Embryonic facial prominence (tissue), 1 donor: Measurements from ENCODE around the gene DYNC2H1.
A peak's percentile ranks its signal among the peaks of the same experiment; 100 is the strongest.

Experiments
- DNase-seq: peaks from one replicate; pipeline ENCODE4 v3.0.0-alpha.2; 2016; ENCODE audit errors: extremely low spot score

The DYNC2H1 gene

DNA sequence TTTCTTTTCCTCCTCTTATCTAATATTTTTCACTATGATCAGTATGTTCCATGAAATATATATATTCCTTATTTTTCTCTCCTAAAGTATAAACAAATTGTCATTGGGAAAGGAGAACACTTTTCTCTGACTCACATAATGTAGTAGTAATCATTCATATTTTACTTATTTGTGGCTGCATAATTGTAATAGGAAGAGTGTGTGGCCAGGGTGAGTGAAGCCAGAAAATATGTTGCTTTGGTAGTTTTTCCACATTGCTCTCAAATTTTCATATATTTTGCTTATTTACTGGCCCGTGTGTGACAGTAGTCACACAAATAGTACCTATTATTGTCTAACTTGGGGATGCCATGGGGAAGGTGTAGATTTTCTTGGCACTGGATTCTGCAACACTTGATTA, 172.1 kb downstream of the DYNC2H1 start:
- no peak for DNase-seq

DNA sequence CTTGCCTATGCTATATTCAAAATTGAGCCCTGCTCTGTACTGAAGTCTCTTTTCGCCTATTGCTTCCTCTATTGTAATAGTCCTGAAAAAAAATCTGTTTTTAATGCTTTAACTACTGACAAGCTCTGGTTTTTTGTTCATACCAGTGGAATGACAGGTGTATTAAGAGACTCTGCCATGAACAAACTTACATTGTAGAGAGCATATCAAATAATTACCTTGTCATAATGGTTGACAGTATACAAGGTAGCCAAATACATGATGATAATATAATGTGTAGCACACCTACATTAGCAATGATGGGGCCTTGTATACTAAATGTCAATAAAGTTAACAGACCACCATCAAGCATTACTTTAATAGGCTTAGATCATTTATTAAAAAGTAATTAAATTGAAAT, 175.0 kb downstream of the DYNC2H1 start:
- no peak for DNase-seq

DNA sequence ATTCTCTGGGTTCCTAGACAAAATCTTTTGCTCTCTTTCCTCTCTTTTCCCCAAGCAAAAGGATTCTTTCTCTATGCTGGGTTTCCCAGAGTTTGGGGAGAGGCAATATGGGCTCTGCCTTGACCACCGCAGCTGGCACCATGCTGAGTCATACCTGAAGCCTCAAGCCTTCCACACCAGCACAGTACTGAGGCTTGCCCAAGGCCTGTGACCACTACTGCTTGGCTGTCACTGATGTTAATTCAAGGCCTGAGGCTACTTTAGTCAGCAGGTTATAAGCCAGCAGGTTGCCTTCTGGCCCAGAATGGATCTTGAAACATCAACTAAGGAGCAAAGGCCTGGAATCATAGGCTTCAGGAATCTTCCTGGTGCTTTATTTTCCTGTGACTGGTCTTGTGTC, 185.3 kb downstream of the DYNC2H1 start:
- no peak for DNase-seq

DNA sequence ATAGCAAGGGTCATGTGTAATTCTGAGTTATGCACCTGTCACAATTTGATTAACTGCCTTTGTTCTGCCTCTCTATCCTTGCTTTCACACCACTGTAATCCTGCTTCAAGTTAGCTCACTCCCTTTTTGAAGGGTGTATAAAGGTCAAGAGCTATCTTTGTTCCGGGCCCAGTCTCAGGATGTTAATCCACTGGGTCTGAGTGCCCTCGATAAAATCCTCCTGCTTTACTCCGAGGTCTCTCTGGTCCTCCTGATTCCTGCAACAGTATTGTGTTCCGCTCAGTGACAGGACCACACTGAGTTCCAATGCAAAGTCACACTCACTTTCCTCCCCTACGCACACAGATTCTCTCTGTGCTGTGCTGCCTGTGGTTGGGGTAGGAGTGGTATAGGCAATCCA, 186.5 kb downstream of the DYNC2H1 start:
- DNase-seq = no peak

DNA sequence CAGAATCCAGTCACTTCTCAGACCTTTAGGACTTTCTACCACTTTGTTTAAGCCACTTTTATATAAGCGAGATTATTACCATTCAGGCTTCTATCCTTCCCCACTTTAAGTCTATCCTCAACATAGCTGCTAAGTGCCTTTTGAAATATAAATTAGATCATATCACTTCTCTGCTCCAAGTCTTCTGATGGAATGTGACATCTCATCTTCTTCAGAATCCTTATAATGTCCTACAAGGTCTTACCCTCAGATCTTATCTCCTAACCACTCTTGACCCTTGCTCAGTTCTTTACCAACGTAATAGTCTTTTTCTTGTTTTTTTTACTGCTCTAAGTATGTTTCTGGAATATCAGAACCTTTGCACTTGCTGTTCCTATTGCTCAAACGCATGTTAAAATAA, 188.7 kb downstream of the DYNC2H1 start:
- no peak for DNase-seq

DNA sequence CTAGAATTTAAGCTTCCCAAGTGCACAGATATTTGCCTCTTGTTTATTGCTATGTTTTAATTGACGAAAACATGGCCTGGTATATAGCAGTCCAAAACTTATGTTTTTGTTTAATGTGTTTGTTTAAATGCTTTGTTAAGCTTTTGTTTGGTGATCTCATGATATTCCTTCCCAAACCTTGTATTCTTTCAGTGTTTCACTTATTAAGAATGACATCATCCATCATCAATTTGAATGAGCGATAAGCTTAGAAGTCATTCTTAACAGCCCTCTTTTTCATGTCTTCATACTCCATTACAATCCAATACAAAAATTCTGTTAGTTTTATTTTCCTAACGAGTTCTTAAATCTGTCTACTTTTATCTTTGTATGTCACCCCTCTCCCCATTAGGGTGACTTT, 206.0 kb downstream of the DYNC2H1 start:
- no peak for DNase-seq

DNA sequence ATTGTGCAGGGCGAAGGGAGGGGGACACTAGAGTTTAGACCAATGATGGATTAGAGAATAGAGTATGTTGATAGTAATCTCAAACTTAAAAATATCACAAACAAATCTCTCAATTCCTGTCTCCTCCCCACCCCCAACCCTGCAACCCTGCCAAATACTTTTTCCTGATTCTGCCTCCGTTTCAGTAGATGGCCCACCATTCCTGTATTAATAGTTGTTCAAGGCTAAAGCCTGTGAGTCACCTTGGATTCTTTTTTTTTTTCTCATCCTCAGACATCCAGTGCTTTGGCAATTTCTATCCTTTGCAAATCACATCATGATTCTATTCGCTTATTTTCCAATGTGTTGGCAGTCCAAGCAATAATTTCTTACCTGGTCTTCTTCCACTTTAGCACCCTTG, 207.9 kb downstream of the DYNC2H1 start:
- no peak for DNase-seq

DNA sequence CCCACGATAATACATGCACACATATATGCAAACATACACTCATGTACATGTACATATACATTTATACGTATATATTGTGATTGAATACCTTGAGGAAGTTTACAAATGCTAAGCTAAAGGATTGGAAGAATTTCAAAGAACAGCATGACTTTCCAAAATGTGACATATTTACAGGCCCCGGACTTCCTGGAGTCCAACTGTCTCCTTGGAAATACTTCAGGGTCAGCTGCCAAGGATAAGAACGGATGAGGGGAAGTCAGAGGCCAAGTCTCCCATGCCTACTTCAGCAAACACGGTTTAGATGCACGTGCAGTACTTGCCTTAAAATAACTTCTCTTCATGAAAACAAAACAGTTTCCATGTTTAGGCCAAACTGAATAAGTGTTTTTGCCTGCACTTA, 213.6 kb downstream of the DYNC2H1 start:
- no peak for DNase-seq

DNA sequence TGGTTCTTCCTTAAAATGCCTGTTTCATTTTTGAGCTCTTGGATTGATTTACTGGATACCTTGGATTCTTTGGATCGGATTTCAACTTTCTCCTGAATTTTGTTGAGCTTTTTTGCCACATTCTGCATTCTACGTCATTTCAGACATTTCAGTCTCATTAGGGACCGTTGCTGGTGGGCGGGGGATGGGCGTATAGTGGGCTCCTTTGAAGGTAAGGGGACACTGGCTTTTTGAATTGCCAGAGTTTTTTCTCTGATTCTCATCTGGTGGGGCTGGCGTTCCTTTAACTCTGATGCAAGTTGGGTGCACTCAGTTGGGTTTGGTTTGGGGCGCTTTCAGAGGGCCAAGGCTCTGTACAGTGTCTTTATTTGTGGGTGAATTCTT, 216.5 kb downstream of the DYNC2H1 start:
- DNase-seq = no peak

DNA sequence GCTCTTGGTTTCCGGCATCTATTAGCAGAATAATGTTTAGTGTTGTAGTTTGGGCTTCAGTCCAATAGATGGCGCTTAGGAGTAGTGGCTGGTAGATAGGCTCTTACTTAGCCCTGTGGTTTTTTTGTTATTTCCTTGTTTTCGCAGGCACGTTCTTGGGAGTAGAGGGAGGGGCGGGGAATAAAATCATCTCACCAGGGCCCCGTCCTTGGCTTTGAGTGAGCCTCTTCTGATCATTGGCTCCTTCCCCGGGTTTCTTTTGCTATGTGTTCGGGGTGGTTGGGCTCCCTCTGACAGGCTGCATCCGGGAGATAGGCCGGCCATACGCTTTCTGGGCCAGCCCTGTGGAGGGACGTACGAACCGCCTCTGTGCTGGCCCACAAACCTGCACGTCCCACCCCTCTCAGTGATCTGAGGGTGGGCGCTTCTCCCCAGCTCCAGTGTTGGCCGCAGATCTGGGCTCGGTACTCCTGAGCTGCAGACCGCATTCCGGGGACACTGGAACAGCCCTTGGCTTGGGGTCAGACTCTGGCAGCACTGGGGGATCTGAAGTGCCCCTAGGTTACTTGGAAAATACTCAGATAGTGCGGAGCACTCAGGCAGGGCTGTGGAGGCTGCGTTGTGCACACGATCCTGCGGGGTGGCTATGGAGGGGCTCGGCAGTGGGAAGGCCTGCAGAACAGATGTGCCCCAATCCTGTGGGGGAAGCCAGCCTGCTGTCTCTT, 217.0 kb downstream of the DYNC2H1 start:
- peak; percentile 8 for DNase-seq

DNA sequence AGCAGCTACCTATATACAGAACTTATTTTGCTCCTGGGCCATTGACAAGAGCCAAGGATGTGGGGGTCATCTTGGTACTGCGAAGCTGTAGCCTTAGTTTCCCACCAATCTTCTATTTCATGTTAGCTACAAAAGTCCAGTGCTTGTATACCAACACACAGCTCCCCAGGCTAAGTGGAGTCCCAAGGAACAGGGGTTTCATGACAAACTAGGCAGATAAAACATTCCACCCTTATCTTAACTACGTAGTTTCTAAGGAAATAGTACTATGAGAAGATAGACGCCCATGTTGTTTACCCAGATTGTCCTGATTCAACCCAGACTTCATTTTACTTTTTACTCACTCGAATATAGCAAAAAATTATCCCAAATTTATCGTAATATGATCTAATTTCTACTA, 218.5 kb downstream of the DYNC2H1 start:
- no peak for DNase-seq

DNA sequence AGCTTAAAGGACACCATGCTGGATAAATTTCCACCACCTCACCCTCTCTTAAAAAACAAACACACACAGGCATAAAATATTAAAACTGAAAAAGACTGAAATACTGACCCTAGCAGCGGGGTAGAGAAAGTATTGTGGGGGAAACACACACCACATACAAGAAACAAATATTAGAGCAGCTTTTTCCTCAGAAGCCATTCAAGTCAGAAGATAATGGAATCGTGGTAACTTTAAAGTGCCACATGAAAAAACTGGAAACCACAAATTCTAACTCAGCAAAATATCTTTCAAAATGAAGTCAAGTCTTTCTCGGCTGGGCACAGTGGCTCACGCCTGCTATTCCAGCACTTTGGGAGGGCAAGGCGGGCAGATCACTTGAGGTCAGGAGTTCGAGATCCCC, 223.2 kb downstream of the DYNC2H1 start:
- no peak for DNase-seq

DNA sequence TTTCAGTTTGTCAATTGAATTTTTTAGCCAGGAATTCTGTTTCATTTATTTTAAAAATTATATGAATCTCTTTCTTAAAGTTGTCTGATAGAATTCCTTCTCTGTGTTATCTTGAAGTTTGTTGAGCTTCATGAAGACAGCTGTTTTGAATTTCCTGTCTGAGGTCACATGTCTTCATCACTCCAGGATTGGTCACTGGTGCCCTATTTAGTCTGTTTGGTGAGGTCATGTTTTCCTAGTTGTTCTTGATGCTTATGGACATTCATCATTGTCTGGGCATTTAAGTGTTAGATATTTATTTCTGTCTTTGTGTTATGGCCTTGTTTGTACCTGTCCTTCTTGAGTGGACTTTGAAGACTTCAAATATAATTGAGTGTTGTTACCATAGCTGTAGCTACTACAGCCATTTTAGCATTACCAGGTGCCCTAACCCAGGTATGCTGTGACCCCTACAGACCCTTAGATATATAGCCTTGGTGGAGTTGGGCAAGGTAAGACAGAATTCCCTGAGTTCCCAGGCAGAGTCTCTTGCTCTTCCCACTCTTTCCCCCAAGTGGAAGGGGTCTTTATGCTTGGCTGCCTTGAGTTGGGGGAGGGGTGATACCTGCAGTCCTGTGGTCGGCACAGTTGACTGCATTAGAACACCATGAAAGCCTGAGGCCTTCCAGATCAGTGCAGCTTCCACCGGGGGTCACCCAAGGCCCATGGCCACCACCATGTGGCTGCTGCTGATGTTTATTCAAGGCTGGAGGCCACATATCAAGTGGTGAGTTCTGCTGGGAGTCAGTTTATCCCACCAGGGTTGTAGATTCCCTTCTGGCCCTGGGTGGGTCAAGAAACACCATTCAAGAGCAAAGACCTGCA, 229.6 kb downstream of the DYNC2H1 start:
- no peak for DNase-seq

DNA sequence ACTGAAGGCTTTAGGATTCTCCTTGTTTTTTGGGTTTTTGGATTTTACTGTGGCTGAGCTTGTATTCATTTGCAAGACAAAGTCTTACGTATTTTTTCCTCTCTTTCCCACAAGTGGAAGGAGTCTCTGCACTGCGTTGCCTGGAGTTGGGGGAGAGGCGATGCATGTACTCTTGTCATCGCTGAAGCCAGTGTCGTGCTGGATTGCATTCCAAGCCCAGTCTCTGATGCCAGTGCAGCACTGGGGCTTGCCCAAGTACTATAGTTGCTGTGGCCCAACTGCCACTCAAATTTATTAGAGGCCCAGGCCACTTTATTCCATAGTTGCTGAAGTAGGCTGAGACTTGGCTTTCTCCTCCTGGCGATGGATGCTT, 230.2 kb downstream of the DYNC2H1 start:
- no peak for DNase-seq

DNA sequence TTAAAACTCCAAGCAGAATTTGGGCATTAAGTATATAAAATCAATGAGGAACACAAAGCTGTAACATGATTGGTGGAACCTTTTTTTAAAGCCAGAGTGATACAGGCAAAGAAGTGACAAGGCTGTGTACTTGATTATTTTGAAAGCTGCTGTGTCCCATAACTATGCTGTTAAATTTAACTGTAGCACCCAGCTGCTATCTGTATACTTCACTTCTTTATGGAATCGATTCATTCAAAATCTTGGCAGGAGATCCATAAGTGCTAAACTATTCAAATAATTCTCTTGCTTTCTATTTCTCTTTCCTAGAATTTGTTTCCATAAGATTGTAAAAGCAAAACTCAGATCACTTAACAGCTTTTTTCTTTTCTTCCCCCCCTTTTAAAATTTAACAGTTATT, 231.7 kb downstream of the DYNC2H1 start:
- no peak for DNase-seq

DNA sequence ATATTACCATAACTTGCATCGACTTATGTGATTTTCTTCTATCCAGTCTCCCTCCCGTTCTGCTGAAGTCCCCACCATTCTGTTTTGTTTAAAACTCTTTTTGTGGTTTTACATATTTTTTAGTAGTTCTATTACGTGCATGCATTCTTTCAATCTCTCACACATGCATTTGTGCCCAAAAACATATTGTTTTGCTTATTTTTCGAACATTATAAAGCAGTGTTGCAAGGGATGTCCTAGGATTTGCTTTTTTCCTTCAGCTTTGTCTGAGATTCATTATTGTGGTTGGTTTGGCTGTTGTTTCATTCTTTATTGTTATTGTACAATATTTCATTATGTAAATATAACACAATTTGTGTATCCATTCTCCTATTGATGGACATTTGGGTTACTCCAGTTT, 235.7 kb downstream of the DYNC2H1 start:
- no peak for DNase-seq

DNA sequence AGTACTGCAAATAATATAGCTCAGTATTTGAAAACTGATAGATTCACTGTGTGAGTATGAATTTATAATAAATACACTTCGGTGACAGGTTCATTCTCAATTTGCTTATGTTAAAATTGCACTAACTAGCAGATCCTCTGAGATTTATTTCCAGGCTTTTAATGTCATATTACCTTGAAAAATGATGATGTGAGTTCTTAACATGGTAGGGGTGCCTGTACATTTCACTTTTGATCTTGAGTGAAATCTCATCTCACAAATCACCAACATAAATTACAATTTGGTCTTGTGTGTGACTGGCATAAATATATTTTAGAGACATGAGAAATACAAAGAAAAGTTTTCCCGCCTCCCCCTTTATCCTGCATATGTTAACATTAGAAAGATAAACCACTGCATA, 240.4 kb downstream of the DYNC2H1 start:
- no peak for DNase-seq

DNA sequence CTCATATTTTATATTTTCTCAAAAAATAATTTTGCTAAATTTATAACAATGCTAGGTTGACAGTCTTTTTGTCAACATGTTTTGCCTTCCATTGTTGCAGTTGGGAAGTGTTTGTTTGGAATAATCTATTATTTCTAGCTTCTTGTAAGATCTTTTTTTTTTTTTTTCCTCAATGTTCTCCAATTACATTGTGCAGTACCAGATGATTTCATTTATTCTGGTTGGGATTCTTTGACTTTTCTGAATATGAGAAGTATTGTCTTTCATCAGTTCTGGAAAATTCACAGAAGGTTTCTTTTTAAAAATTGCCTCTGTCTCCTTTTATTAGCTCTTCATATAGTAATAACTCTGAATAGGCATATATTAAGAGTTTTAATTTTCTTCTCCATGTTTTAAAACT, 245.4 kb downstream of the DYNC2H1 start:
- DNase-seq = no peak

DNA sequence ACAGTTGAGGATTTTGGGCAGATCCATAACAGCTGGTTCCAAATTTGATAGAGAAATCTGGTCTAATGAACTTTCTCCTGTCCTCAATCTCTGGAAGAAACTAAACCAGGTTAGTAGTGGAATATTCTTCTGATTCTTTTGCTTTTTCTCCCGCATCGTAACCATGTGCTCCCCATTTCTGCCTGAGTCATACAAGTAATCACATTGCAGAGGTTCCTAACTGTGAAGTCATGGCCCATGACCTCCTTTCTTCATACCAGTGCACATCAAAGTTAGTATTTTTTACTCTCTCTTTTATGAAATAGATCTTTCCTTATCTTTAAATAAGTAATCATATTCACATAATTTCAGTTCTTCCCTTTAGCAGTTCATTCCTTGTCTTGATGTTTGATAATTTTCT, 249.0 kb downstream of the DYNC2H1 start:
- no peak for DNase-seq

DNA sequence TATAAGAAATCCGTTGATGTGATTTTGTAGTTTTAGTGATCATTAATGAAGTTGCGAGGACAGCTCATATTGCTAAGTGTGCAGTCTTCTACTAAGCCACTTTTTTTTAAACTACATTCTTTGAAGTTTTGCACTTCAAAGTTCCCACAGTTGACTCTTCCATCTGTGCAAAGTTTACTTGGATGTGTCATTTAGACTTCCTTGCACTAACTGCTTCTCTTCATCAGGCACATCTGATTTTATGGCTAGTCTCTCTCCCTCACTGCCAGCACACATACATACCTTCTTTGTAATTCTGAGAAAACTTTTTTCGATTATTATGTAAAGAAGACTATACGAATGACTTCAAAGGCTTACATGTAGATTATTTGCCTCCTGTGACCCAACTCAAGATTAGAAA, 250.0 kb downstream of the DYNC2H1 start:
- no peak for DNase-seq

DNA sequence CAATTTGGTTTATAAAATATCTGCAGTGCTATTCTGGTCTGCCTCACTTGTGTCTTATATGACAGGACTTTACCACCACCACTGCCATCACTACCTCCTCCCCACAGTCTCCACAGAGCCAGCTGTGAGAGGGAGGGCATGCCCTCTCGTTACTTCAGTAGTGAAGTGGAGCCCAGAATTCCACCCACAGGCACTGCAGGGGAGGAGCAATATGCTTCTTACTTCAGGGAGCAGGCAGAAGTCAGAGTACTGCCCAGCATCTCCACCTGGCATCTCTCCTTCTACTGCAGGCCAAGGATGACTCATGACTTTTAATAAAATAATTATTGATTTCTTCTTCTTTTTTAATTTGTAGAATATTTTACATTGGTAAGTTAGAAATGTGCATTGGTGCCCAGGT, 255.5 kb downstream of the DYNC2H1 start:
- DNase-seq = no peak

DNA sequence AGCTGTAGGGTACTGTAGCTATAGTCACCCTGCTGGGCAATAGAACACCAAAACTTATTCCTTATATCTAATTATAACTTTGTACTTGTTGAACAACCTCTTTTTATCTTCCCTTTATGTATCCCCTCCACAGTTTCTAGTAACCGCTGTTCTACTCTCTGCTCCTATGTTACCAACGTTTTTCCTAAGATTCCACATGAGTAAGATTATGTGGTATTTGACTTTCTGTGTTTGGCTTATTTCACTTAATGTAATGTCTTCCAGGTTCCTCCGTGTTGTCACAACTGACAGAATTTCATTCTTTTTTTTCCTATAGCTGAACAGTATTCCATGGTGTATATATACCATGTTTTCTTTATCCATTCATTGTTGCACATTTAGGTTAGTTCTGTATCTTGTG, 258.4 kb downstream of the DYNC2H1 start:
- no peak for DNase-seq

DNA sequence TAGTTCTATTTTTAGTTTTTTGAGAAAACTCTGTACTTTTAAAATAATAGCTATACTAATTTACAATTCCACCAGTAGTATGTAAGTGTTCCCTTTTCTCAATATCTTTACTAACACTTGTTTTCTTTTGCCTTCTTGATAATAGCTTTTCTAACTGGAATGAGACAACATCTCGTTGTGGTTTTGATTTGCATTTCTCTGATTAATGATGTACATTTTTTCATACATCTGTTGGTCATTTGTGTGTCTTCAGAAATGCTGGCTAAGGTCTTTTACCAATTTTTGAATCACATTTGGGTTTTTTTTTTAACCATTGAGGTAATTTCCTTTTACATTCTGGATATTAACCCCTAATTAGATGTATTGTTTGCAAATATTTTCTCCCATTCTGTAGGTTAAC, 258.9 kb downstream of the DYNC2H1 start:
- DNase-seq = no peak

DNA sequence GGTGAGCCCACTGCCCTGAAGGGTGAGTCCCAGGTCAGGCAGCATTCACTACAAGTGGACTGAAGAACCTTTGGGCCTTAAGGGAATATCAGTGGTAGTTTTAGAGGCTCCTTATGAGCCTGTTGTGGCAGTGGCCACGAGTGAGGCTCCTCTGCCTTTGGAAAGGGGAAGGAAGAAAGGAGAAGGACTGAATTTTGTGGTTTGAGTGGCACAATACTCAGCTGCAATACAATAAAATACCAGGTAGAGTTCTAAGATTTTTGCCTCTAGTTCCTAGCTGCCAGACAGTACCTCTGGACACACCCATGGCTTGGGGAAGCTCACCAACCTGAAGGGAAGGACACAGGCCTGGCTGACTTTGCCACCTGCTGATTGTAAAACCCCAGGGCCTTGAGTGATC, 260.9 kb downstream of the DYNC2H1 start:
- no peak for DNase-seq
